OCI-LY7 (cell line): ENCODE data around the gene RCL1. TPM values are rescaled to one million over a fixed set of nuclear protein-coding genes. Genes with fewer than 3 reads are reported as not detected.
"Not testable (repeated sequence)": the region's sequence is repeated elsewhere in the genome, so short reads cannot be mapped to it uniquely, and the experiment has no call there.

Experiments used
- BruUV-seq: library from RNA; stranded (reverse); fragments of 400-500 nt; replicated peaks from 2 replicates; lab custom pipeline; 2021; lab: Mats Ljungman, UMichigan
- CTCF ChIA-PET: fragments of 300-600 bp; sonication (Branson Sonifier 250); formaldehyde crosslinking; loops from one replicate; lab custom pipeline; 2022; ENCODE audit warnings: antibody characterized with exemption; ENCODE audit not compliant: unreplicated experiment; lab: Charles Lee
- POLR2A ChIA-PET: fragments of 300-600 bp; sonication (Branson Sonifier 250); formaldehyde crosslinking; loops from one replicate; lab custom pipeline; 2022; ENCODE audit warnings: antibody characterized with exemption; lab: Charles Lee
- DNase-seq: peaks from one replicate; pipeline ENCODE4 v3.0.0-alpha.2; 2015; ENCODE audit warnings: low spot score
- H2AFZ ChIP-seq: fragments of 200-600 bp; sonication (generic), shearing (Covaris generic); 2 replicates; pipeline ENCODE4 v1.6.1; 2014; ENCODE audit warnings: mild to moderate bottlenecking, antibody characterized with exemption, low read length, moderate library complexity
- H3K27ac ChIP-seq: fragments of 200-600 bp; sonication (generic); 2 replicates; pipeline ENCODE4 v1.5.1; 2014; ENCODE audit warnings: mixed run types, low read depth, mild to moderate bottlenecking, moderate library complexity, low read length, inconsistent platforms; ENCODE audit not compliant: poor library complexity, severe bottlenecking
- H3K36me3 ChIP-seq: fragments of 200-600 bp; sonication (generic); 2 replicates; pipeline ENCODE4 v1.6.1; 2014; ENCODE audit warnings: mild to moderate bottlenecking, antibody characterized with exemption, low read length, moderate library complexity, mixed read lengths; ENCODE audit not compliant: insufficient read depth
- H3K4me1 ChIP-seq: fragments of 200-600 bp; sonication (generic); 2 replicates; pipeline ENCODE4 v1.5.1; 2014; ENCODE audit warnings: mild to moderate bottlenecking, low read length; ENCODE audit not compliant: insufficient read depth, poor library complexity, severe bottlenecking
- H3K4me2 ChIP-seq: fragments of 200-600 bp; sonication (generic); 2 replicates; pipeline ENCODE4 v1.6.1; 2014; ENCODE audit warnings: mild to moderate bottlenecking, low read length
- H3K4me3 ChIP-seq: fragments of 200-600 bp; sonication (generic); 2 replicates; pipeline ENCODE4 v1.5.1; 2014; ENCODE audit warnings: mild to moderate bottlenecking, low read depth, low read length; ENCODE audit not compliant: poor library complexity, severe bottlenecking
- H3K79me2 ChIP-seq: fragments of 200-600 bp; sonication (generic); 2 replicates; pipeline ENCODE4 v1.6.1; 2016; ENCODE audit warnings: low read depth, mild to moderate bottlenecking, low read length, moderate library complexity, mixed read lengths; ENCODE audit not compliant: insufficient read depth
- H3K9me2 ChIP-seq: fragments of 200-600 bp; sonication (generic); 2 replicates; pipeline ENCODE4 v1.6.1; 2016; ENCODE audit warnings: mild to moderate bottlenecking, low read length, mixed read lengths; ENCODE audit not compliant: insufficient read depth
- H3K9me3 ChIP-seq: fragments of 200-600 bp; sonication (generic); 2 replicates; pipeline ENCODE4 v1.6.1; 2014; ENCODE audit warnings: mild to moderate bottlenecking, mixed run types, low read length, mixed read lengths
- H4K20me1 ChIP-seq: fragments of 200-600 bp; sonication (generic); 2 replicates; pipeline ENCODE4 v1.6.1; 2014; ENCODE audit warnings: mild to moderate bottlenecking, antibody characterized with exemption, low read length, moderate library complexity, mixed read lengths; ENCODE audit not compliant: insufficient read depth
- CTCF ChIP-seq: fragments of 200-600 bp; sonication (generic); conservative IDR thresholded peaks from 2 replicates; pipeline ENCODE4 v1.5.1; 2014; ENCODE audit warnings: mild to moderate bottlenecking, antibody characterized with exemption, low read length, moderate library complexity, mixed read lengths
- EZH2phosphoT487 ChIP-seq: fragments of 200-600 bp; sonication (generic); IDR thresholded peaks from 2 replicates; pipeline ENCODE4 v1.6.1; 2018; ENCODE audit warnings: low read depth, borderline replicate concordance, mild to moderate bottlenecking, mixed run types, antibody characterized with exemption, low read length, moderate library complexity, mixed read lengths
- intact Hi-C: fragments of 100-400 bp; cut with micrococcal nuclease; formaldehyde crosslinking; loops from one replicate; pipeline ENCODE4 v1.10.0; 2022; ENCODE audit not compliant: unreplicated experiment
- total RNA-seq, 2 experiments: library from RNA; depleted of rRNA in 1 of 2; stranded (reverse); fragments of >200 nt in 1 of 2; shearing (Covaris generic) in 1 of 2; gene quantifications; 2 replicates each; pipeline ENCODE4 v1.2.3, GENCODE V29; 2014 to 2022

The RCL1 gene
- total RNA-seq, 2 experiments from 2014 or later, result 27.5 to 31.3 TPM

- Histone ChIP-seq H3K4me1 (no peaks in the 10 kb centered on the region), H3K9me3 (no peaks in the 10 kb centered on the region), H2AFZ (no peak overlapping the region), H4K20me1 (no peaks in the 10 kb centered on the region), H3K36me3 (no peaks in the 10 kb centered on the region), H3K27ac (no peak overlapping the region), H3K79me2 (no peaks in the 10 kb centered on the region), H3K4me3 (no peak overlapping the region), H3K9me2 (no peaks in the 10 kb centered on the region), H3K4me2 (no peak overlapping the region)
- ChIA-PET CTCF (no interaction called here), POLR2A (interaction anchor here (0.5 to 0.9 kb wide), 4 partner anchors 14 to 605 kb away, joined by 3 read pairs; no protein-coding TSS in a partner anchor)
- intact Hi-C loops, result loop anchor here (10.0 kb wide), 1 partner anchor 435 kb away; no protein-coding TSS in a partner anchor
- TF ChIP-seq EZH2phosphoT487, result no peak
- TF ChIP-seq CTCF, result peak; percentile 85
- DNase-seq, result peak; percentile 61
- no TSS peak for BruUV-seq
Observed at GRCh38 chr9:4750023-4750673, 42.6 kb upstream of the RCL1 start.

- H3K4me2 ChIP-seq, H3K4me3 ChIP-seq, H3K79me2 ChIP-seq, DNase-seq, H3K9me2 ChIP-seq, H3K36me3 ChIP-seq, H3K9me3 ChIP-seq, H2AFZ ChIP-seq, H3K4me1 ChIP-seq, H4K20me1 ChIP-seq, H3K27ac ChIP-seq, BruUV-seq, CTCF ChIA-PET: not testable (repeated sequence)
- intact Hi-C loops, result loop anchor here (10.0 kb wide), 1 partner anchor 440 kb away; no protein-coding TSS in a partner anchor
- POLR2A ChIA-PET, result interaction anchor here (2.1 kb wide), 1 partner anchor 12 kb away, joined by 8 read pairs; no protein-coding TSS in a partner anchor
Observed at GRCh38 chr9:4754530-4754929, 38.2 kb upstream of the RCL1 start.

- no peak for DNase-seq
- H3K9me3 ChIP-seq, result no peaks in the 10 kb centered on the region
- BruUV-seq, result no TSS peak
- ChIA-PET CTCF (no interaction called here), POLR2A (interaction anchor here (0.6 to 2.1 kb wide), 2 partner anchors 12 to 705 kb away, joined by 3 to 8 read pairs; no protein-coding TSS in a partner anchor)
- H3K4me3 ChIP-seq, result no peak overlapping the region
- H2AFZ ChIP-seq, result no peak overlapping the region
- H3K4me1 ChIP-seq, result no peaks in the 10 kb centered on the region
- H3K9me2 ChIP-seq, result no peaks in the 10 kb centered on the region
- intact Hi-C loops, result loop anchor here (10.0 kb wide), 1 partner anchor 440 kb away; no protein-coding TSS in a partner anchor
- H3K4me2 ChIP-seq, result no peak overlapping the region
- H3K79me2 ChIP-seq, result no peaks in the 10 kb centered on the region
- TF ChIP-seq EZH2phosphoT487, result no peak
- TF ChIP-seq CTCF, result no peak
- no peak overlapping the region for H3K27ac ChIP-seq
- no peaks in the 10 kb centered on the region for H3K36me3 ChIP-seq
- H4K20me1 ChIP-seq, result no peaks in the 10 kb centered on the region
Observed at GRCh38 chr9:4755026-4755609, 37.6 kb upstream of the RCL1 start.
